Iris pigment epithelial cell (primary cell): ENCODE results near the gene C11orf54.
"Not testable (repeated sequence)": the region's sequence is repeated elsewhere in the genome, so short reads cannot be mapped to it uniquely, and the experiment has no call there.

Experiments
- DNase-seq: peaks from one replicate; pipeline ENCODE4 v3.0.0-alpha.2; 2011; ENCODE audit warnings: low read depth

C11orf54 gene

GRCh38 chr11:93766504-93766903 lies 25.0 kb downstream of the C11orf54 start:
- no peak for DNase-seq

- no peak for DNase-seq
These were observed 25.5 kb downstream of the C11orf54 start for GRCh38 chr11:93767018-93767417.

- DNase-seq: no peak
These were observed 28.7 kb downstream of the C11orf54 start for GRCh38 chr11:93770160-93770559.

GRCh38 chr11:93772123-93772522 lies 30.7 kb downstream of the C11orf54 start:
- DNase-seq: no peak

- no peak for DNase-seq
These were observed 31.6 kb downstream of the C11orf54 start for GRCh38 chr11:93773045-93773477.

GRCh38 chr11:93773601-93774200 lies 32.2 kb downstream of the C11orf54 start:
- no peak for DNase-seq

GRCh38 chr11:93774560-93774959 lies 33.1 kb downstream of the C11orf54 start:
- not testable (repeated sequence) for DNase-seq

GRCh38 chr11:93775289-93775688 lies 33.8 kb downstream of the C11orf54 start:
- peak; percentile 13 for DNase-seq

GRCh38 chr11:93783362-93783761 lies 41.9 kb downstream of the C11orf54 start:
- no peak for DNase-seq

- no peak for DNase-seq
These were observed 42.3 kb downstream of the C11orf54 start for GRCh38 chr11:93783765-93784144.

GRCh38 chr11:93784145-93784934 lies 42.9 kb downstream of the C11orf54 start, which contains the start of gene MED17:
Gene MED17, plus strand, starts transcription at chr11:93784282. Its CDS starts 232 bp downstream, at chr11:93784514.
- peak; percentile 95 for DNase-seq

GRCh38 chr11:93784935-93785360 lies 43.5 kb downstream of the C11orf54 start:
- DNase-seq: peak; percentile 16

GRCh38 chr11:93791493-93791892 lies 50.0 kb downstream of the C11orf54 start:
- DNase-seq: peak; percentile 48

- DNase-seq: no peak
These were observed 55.2 kb downstream of the C11orf54 start for GRCh38 chr11:93796441-93797231.

- DNase-seq: no peak
These were observed 59.9 kb downstream of the C11orf54 start for GRCh38 chr11:93801366-93801765.

GRCh38 chr11:93804879-93805278 lies 63.4 kb downstream of the C11orf54 start:
- no peak for DNase-seq

- no peak for DNase-seq
These were observed 66.5 kb downstream of the C11orf54 start for GRCh38 chr11:93807980-93808379.

GRCh38 chr11:93813974-93814373 lies 72.5 kb downstream of the C11orf54 start:
- no peak for DNase-seq
